HepG2 (cell line): ENCODE results near the gene SLIT3. TPM values are rescaled to one million over a fixed set of nuclear protein-coding genes. Genes with fewer than 3 reads are reported as not detected.

ENCODE experiments used
- ATAC-seq: fragments of 200-7000 bp; cut with Tn5 transposase; 3 replicates; pipeline ENCODE4 v1.9.1; 2020; ENCODE audit warnings: mild to moderate bottlenecking, moderate library complexity
- BruUV-seq: library from RNA; stranded (reverse); fragments of 400-500 nt; replicated peaks from 2 replicates; lab custom pipeline; 2021; lab: Mats Ljungman, UMichigan
- CTCF ChIA-PET: fragments of 300-600 bp; formaldehyde crosslinking; extraction: SDS; loops from one replicate; lab custom pipeline; 2021; ENCODE audit warnings: low total read pairs, inconsistent platforms, low intra/inter-chr PET ratio; lab: Yijun Ruan, JAX
- POLR2A ChIA-PET: fragments of 350-600 bp; sonication (Branson Sonifier 250); formaldehyde crosslinking; loops from one replicate; lab custom pipeline; 2020; ENCODE audit warnings: antibody characterized with exemption, inconsistent platforms; lab: Yijun Ruan, JAX
- DNase-seq: peaks from one replicate; pipeline ENCODE4 v3.0.0-alpha.2; 2015; ENCODE audit warnings: low spot score
- FAIRE-seq: peaks from 3 replicates; lab custom pipeline; 2011; peaks lifted over from hg19 to GRCh38; lab: Jason Lieb, UNC
- H2AFZ ChIP-seq: one replicate; pipeline ENCODE4 v1.6.1; 2011; ENCODE audit warnings: low read length, inconsistent platforms
- H3K27ac ChIP-seq: fragments of 300-600 bp; 3 replicates; pipeline ENCODE4 v1.8.0; 2011; ENCODE audit warnings: mixed run types, mild to moderate bottlenecking, mixed read lengths, low read length, inconsistent platforms; ENCODE audit not compliant: insufficient read depth; ENCODE audit errors: extremely low read length
- H3K27me3 ChIP-seq, 2 experiments: fragments of 200-600 bp in 1 of 2; 2 replicates in 1 of 2; 3 replicates in 1 of 2; pipeline versions ENCODE4 v1.6.0 to v1.8.0; 2011; ENCODE audit warnings: low read length in 2 of 2, mild to moderate bottlenecking in 2 of 2, moderate library complexity in 2 of 2, inconsistent platforms in 1 of 2; ENCODE audit not compliant: insufficient read depth in 2 of 2, control insufficient read depth in 1 of 2
- H3K36me3 ChIP-seq, 2 experiments: fragments of 200-600 bp in 1 of 2; replicated peaks in 1 of 2; 2 replicates in 1 of 2; 3 replicates in 1 of 2; pipeline versions ENCODE4 v1.5.1 to v1.8.0; 2011; ENCODE audit warnings: low read length in 2 of 2, inconsistent platforms in 1 of 2; ENCODE audit not compliant: insufficient read depth in 2 of 2, control insufficient read depth in 1 of 2
- H3K4me1 ChIP-seq: 2 replicates; pipeline ENCODE4 v1.5.1; 2012; ENCODE audit warnings: low read length, inconsistent platforms; ENCODE audit not compliant: insufficient read depth
- H3K4me2 ChIP-seq: 2 replicates; pipeline ENCODE4 v1.6.0; 2011; ENCODE audit warnings: low read depth, low read length, inconsistent platforms
- H3K4me3 ChIP-seq, 3 experiments: fragments of 200-600 bp in 1 of 3; sonication (generic), shearing (Covaris generic) in 1 of 3; replicated peaks in 1 of 3; 2 replicates each; pipeline ENCODE4 v1.5.1; 2011 to 2016; ENCODE audit warnings: low read length in 3 of 3, inconsistent platforms in 2 of 3, low read depth in 2 of 3, mild to moderate bottlenecking in 2 of 3, control low read depth in 1 of 3, mixed read lengths in 1 of 3; ENCODE audit not compliant: insufficient read depth in 1 of 3
- H3K79me2 ChIP-seq: one replicate; pipeline ENCODE4 v1.6.1; 2011; ENCODE audit warnings: low read length, inconsistent platforms; ENCODE audit not compliant: insufficient read depth
- H3K9ac ChIP-seq: 2 replicates; pipeline ENCODE4 v1.6.0; 2011; ENCODE audit warnings: mild to moderate bottlenecking, low read depth, low read length, inconsistent platforms; ENCODE audit not compliant: insufficient read depth
- H3K9me3 ChIP-seq: 2 replicates; pipeline ENCODE4 v1.5.1; 2012; ENCODE audit warnings: mild to moderate bottlenecking, low read length
- H4K20me1 ChIP-seq: 2 replicates; pipeline ENCODE4 v1.6.0; 2011; ENCODE audit warnings: inconsistent platforms, mild to moderate bottlenecking, low read length, moderate library complexity; ENCODE audit not compliant: insufficient read depth
- ATF7 ChIP-seq, 2 experiments: fragments of 450-650 bp in 1 of 2; sonication (generic) in 1 of 2; formaldehyde crosslinking in 1 of 2; IDR thresholded peaks; 2 replicates each; pipeline versions ENCODE4 v1.4.0 to v1.6.1; 2016 to 2020; ENCODE audit warnings: antibody characterized with exemption in 1 of 2, mild to moderate bottlenecking in 1 of 2, missing genetic modification reagents in 1 of 2
- DRAP1 ChIP-seq: IDR thresholded peaks from 2 replicates; pipeline ENCODE4 v1.6.1; 2016; ENCODE audit warnings: missing genetic modification reagents, missing compliant biosample characterization
- FOXA3 ChIP-seq: IDR thresholded peaks from 2 replicates; pipeline ENCODE4 v1.6.1; 2016; ENCODE audit warnings: missing genetic modification reagents, missing compliant biosample characterization
- GATAD1 ChIP-seq: IDR thresholded peaks from 2 replicates; pipeline ENCODE4 v1.6.1; 2016; ENCODE audit warnings: missing genetic modification reagents, missing compliant biosample characterization
- HMG20B ChIP-seq: conservative IDR thresholded peaks from 2 replicates; pipeline ENCODE4 v1.6.1; 2016; ENCODE audit warnings: missing genetic modification reagents, missing compliant biosample characterization
- HNRNPUL1 ChIP-seq: fragments of 200-400 bp; formaldehyde crosslinking; IDR thresholded peaks from 2 replicates; pipeline ENCODE4 v1.6.1; 2017; ENCODE audit warnings: low read depth, mild to moderate bottlenecking, low read length, moderate library complexity
- KAT2B ChIP-seq: fragments of 150-350 bp; IDR thresholded peaks from 2 replicates; pipeline ENCODE4 v1.6.1; 2014; ENCODE audit warnings: low read depth, low read length, borderline replicate concordance
- KDM4B ChIP-seq: sonication (generic); formaldehyde crosslinking; IDR thresholded peaks from 2 replicates; pipeline ENCODE4 v1.4.0; 2020; ENCODE audit warnings: missing genetic modification reagents
- KDM5A ChIP-seq: fragments of 200-600 bp; sonication (generic); IDR thresholded peaks from 2 replicates; pipeline ENCODE4 v1.7.0; 2018; ENCODE audit warnings: antibody characterized with exemption, mild to moderate bottlenecking, low read length, borderline replicate concordance
- PBX2 ChIP-seq: IDR thresholded peaks from 2 replicates; pipeline ENCODE4 v1.6.1; 2016; ENCODE audit warnings: control low read depth
- PRMT3 ChIP-seq: sonication (generic); formaldehyde crosslinking; IDR thresholded peaks from 2 replicates; pipeline ENCODE4 v1.8.1; 2022; ENCODE audit warnings: low read depth, mild to moderate bottlenecking, moderate library complexity, missing genetic modification reagents, borderline replicate concordance
- RARA ChIP-seq: IDR thresholded peaks from 2 replicates; pipeline ENCODE4 v1.6.1; 2016; ENCODE audit warnings: missing genetic modification reagents, missing compliant biosample characterization
- RORA ChIP-seq: sonication (generic); formaldehyde crosslinking; IDR thresholded peaks from 2 replicates; pipeline ENCODE4 v1.5.0; 2020; ENCODE audit warnings: mild to moderate bottlenecking, missing genetic modification reagents, moderate library complexity
- SNRNP70 ChIP-seq: fragments of 200-400 bp; formaldehyde crosslinking; IDR thresholded peaks from 2 replicates; pipeline ENCODE4 v1.6.1; 2017; ENCODE audit warnings: mild to moderate bottlenecking, low read depth, low read length, moderate library complexity
- ZNF18 ChIP-seq: sonication (generic); formaldehyde crosslinking; IDR thresholded peaks from 2 replicates; pipeline ENCODE4 v1.8.0; 2022; ENCODE audit warnings: mild to moderate bottlenecking, missing genetic modification reagents; ENCODE audit not compliant: insufficient replicate concordance
- ZNF256 ChIP-seq: sonication (generic); formaldehyde crosslinking; conservative IDR thresholded peaks from 2 replicates; pipeline ENCODE4 v1.4.0; 2020; ENCODE audit warnings: missing genetic modification reagents
- ZNF264 ChIP-seq: sonication (generic); formaldehyde crosslinking; IDR thresholded peaks from 2 replicates; pipeline ENCODE4 v1.4.0; 2020; ENCODE audit warnings: missing genetic modification reagents
- ZNF563 ChIP-seq: sonication (generic); formaldehyde crosslinking; IDR thresholded peaks from 2 replicates; pipeline ENCODE4 v1.8.0; 2022; ENCODE audit warnings: mild to moderate bottlenecking, moderate library complexity, missing genetic modification reagents
- ZNF569 ChIP-seq: sonication (generic); formaldehyde crosslinking; IDR thresholded peaks from 2 replicates; pipeline ENCODE4 v1.5.0; 2020; ENCODE audit warnings: mild to moderate bottlenecking, missing genetic modification reagents, moderate library complexity, borderline replicate concordance
- WGBS: methylation state at CpG from one replicate; pipeline ENCODE4 v1.1.6; 2017; ENCODE audit warnings: low lambda C conversion rate; 5-methylcytosine and 5-hydroxymethylcytosine counted together
- in situ Hi-C: cut with HindIII; loops from 2 replicates; pipeline ENCODE4 v1.10.0; 2017; ENCODE audit warnings: low pct_unique_long_range_greater_than_20kb; ENCODE audit not compliant: extremely low pct_ligation_motif_present
- intact Hi-C: fragments of 100-400 bp; cut with micrococcal nuclease; formaldehyde crosslinking; loops from one replicate; pipeline ENCODE4 v1.10.0; 2022; ENCODE audit not compliant: unreplicated experiment
- polyA plus RNA-seq, 8 experiments: library from polyadenylated mRNA; depleted of rRNA in 3 of 8; stranded (reverse) in 7 of 8; unstranded in 1 of 8; fragments of >200 nt; fragmentation: Illumina TruSeq in 4 of 8; extraction: Trizol in 4 of 8; gene quantifications; 2 replicates each; pipeline versions ENCODE4 v1.2.1 to v1.2.3, GENCODE V29; 2011 to 2016; ENCODE audit warnings: low read depth in 4 of 8, missing spikeins in 1 of 8, mixed read lengths in 1 of 8; ENCODE audit not compliant: insufficient read depth in 1 of 8
- total RNA-seq, 5 experiments: library from RNA; depleted of rRNA; stranded (reverse); fragments of >200 nt; fragmentation: Illumina TruSeq; extraction: Trizol; gene quantifications; 2 replicates each; pipeline ENCODE4 v1.2.3, GENCODE V29; 2016; ENCODE audit warnings: low read depth in 1 of 5

The SLIT3 gene
- total and polyA plus RNA-seq, 2 of the 13 experiments (the other 11 are each of a cell fraction or from before 2014, with no cell fraction given) = not detected

- intact Hi-C loops = no loop called here
- Histone ChIP-seq H3K9ac (no peak overlapping the region), H3K79me2 (no peaks in the 10 kb centered on the region), H3K4me3 (no peak overlapping the region), H3K9me3 (no peaks in the 10 kb centered on the region), H2AFZ (no peak overlapping the region), H3K36me3 (no peaks in the 10 kb centered on the region), H4K20me1 (no peaks in the 10 kb centered on the region), H3K4me1 (no peaks in the 10 kb centered on the region), H3K27me3 (peaks cover 2 to 15% of the 10 kb centered on the region in 2 experiments; a peak in 3 of 5 replicates), H3K27ac (no peak overlapping the region), H3K4me2 (no peak overlapping the region)
- ChIA-PET CTCF (no interaction called here), POLR2A (no interaction called here)
- no peak for ATAC-seq
- BruUV-seq = no TSS peak
- no peak for TF ChIP-seq ZNF18
- no peak for TF ChIP-seq RORA
- TF ChIP-seq PBX2 (CRISPR knock-in tag) = no peak
- TF ChIP-seq SNRNP70 = no peak
- no peak for TF ChIP-seq ATF7 (IDR thresholded peaks at IDR 0.05)
- TF ChIP-seq ATF7 (CRISPR knock-in tag; IDR thresholded peaks at IDR 0.05) = no peak
- TF ChIP-seq HNRNPUL1 = no peak
- TF ChIP-seq ZNF569 (CRISPR knock-in tag) = no peak
- TF ChIP-seq ZNF563 = no peak
- no peak for TF ChIP-seq KDM5A
- no peak for TF ChIP-seq KAT2B
- TF ChIP-seq RARA (CRISPR knock-in tag) = no peak
- no peak for TF ChIP-seq DRAP1 (CRISPR knock-in tag)
- no peak for TF ChIP-seq GATAD1 (CRISPR knock-in tag)
- TF ChIP-seq PRMT3 (CRISPR knock-in tag) = no peak
- no peak for TF ChIP-seq ZNF256 (CRISPR knock-in tag)
- no peak for TF ChIP-seq FOXA3 (CRISPR knock-in tag)
- no peak for TF ChIP-seq KDM4B
- no peak for TF ChIP-seq HMG20B (CRISPR knock-in tag)
- TF ChIP-seq ZNF264 (CRISPR knock-in tag) = no peak
- in situ Hi-C loops = no loop called here
- DNase-seq = no peak
- FAIRE-seq = no peak
- WGBS = 0% methylated on average over 4 of the region's 4 CpGs
These were observed 448.6 kb downstream of the SLIT3 start for GRCh38 chr5:168852329-168852728.
